HG03442 (cell line): ENCODE measurements around the gene SPAG8.

Experiments used
- ATAC-seq: cut with Tn5 transposase; IDR thresholded peaks from one replicate; pipeline ENCODE4 v1.9.1; 2021; ENCODE audit warnings: mild to moderate bottlenecking, moderate library complexity; ENCODE audit not compliant: unreplicated experiment

SPAG8 gene

GRCh38 chr9:35839926-35840325, 27.9 kb upstream of the SPAG8 start:
- ATAC-seq = no peak

GRCh38 chr9:35836595-35836994, 24.5 kb upstream of the SPAG8 start:
- no peak for ATAC-seq

DNA sequence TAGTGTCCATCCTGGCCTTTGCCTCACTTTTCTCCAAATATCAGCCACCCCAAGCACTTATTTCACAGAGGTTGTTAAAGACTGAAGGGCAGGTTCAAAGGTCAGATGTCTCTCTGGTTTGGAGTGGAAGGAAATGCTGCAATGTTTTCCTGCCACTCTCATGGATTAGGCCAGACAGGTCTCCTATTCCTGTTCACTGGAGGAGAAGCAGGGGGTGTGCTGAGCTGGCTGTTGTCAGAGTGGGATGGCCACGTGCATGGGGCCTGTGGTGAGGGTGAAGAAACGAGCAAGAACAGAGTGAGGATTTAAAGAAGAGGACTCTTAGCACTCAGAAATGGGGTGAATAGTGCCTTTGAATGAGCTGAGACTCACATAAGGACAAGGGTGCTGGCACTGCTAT, 23.7 kb upstream of the SPAG8 start:
- ATAC-seq = no peak

- no peak for ATAC-seq
These were observed 23.2 kb upstream of the SPAG8 start for GRCh38 chr9:35835216-35835632.

GRCh38 chr9:35834260-35835215, 22.5 kb upstream of the SPAG8 start:
- ATAC-seq = no peak

DNA sequence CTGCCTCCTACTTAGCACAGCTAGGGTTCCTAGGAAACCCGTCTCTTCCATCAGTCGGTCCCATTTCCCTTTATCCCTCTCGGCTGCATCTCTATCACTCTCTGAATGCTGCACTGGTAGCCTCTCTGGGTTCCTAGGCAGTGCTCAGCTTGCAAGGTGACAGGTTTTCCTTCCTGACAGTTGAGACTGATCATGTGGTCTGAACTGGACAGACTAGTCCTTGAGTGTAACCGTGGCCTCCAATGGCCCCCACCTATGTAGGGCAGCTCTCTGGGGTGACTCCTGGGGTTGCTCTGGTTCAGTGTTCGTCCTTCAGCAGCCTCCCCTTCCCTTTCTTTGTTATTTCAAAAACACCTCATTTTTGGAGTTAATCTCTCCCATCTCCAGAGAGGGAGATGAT, 20.8 kb upstream of the SPAG8 start:
- ATAC-seq = no peak

DNA sequence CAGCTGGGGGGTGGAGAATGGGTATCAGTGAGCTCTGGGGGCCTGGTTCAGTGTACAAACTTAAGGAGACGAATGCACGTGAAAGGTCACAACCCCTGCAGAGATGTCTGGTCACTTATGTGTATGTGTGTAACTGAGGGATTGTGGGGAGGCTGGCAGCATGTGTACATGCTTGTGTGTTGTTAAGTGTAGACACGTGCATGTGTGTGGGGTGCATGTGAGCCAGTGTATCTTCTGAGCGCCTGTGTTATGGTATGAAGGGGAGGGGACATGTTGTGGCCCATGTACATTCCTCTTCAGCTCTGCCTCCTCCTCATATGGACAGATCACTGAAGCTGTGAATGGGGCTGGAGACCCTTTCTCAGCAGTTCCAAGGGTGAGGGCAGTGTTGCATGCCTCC, 19.0 kb upstream of the SPAG8 start:
- no peak for ATAC-seq

- no peak for ATAC-seq
These were observed 17.7 kb upstream of the SPAG8 start for GRCh38 chr9:35829764-35830096.

DNA sequence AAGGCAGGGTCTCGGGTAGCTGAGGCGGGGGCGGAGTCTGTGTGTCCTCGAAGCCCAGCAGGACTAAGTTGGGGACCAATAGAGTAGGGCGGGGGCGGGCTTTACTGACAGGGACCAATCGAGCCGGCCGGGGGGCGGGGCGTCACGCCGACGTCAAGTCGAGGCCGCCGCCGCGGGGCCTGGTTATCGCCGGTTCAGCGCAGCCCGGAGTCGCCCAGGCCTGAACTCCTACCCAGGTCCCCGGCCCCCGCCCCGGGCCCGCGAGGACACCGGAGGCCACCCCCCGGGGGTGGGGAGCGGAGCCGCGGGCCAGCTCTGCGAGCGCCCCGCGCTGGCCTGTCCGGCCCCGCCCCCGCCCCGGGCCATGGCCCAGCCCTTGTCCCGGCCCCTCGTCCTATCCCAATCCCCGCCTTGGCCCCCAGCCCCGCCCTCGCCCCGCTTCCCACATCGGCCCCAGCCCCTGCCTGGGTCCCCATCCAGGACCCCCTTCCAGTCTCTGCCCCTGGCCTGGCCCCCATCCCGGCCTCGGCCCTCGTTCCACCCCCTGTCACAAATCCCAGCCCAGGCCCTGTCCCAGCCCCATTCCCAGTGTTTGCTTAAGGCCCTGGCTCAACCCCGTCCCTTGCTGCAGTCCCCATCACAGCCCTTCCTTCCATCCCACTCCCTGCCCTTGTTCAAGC, 17.2 kb upstream of the SPAG8 start, which contains the start of gene TMEM8B:
Gene TMEM8B (plus strand): TSS at position 145 of the 680 bp plus-strand sequence. CDS start 220 bp downstream, at position 365.
- ATAC-seq = peak; percentile 64

DNA sequence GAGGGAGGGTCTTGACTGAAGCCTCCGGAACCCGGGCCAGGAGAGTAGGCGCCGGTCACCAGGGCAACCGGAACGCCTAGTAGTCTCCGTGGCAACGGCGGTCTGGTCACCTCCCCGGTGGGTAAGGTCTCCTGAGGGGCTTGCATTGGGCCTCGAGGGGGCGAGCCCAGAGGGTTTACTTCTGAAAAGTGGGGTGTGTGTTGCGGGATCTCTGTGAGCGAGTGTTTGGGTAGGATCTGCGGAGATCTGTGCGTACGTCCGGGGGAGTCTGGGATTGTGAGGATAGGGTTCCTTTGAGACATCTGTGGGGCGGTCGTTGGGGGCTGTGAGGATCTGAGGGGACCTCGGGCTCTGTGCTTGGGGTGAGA, 16.6 kb upstream of the SPAG8 start, which contains the start of gene FAM221B:
Gene FAM221B (minus strand): TSS at position 17 of the 368 bp plus-strand sequence. CDS start 2,571 bp downstream, outside the sequence.
- ATAC-seq = no peak

DNA sequence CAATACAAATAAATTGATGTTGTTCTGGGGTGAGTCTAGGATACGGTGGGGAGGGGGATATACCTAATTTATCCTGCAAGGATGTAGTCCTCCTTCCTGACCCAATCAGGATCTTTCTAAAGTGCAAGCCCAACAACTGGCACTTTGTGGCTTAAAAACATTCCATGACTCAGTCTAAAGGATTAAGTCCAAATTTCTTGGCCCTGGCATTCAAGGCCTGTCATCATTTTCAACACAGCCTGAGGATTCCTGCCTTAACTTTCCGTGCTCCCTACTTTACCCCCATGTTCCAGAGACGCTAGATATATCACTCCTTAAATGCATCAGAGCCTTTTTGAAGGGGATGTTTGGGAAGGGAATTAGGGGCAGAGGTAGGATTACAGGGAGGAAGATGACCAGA, 15.4 kb upstream of the SPAG8 start:
- no peak for ATAC-seq

DNA sequence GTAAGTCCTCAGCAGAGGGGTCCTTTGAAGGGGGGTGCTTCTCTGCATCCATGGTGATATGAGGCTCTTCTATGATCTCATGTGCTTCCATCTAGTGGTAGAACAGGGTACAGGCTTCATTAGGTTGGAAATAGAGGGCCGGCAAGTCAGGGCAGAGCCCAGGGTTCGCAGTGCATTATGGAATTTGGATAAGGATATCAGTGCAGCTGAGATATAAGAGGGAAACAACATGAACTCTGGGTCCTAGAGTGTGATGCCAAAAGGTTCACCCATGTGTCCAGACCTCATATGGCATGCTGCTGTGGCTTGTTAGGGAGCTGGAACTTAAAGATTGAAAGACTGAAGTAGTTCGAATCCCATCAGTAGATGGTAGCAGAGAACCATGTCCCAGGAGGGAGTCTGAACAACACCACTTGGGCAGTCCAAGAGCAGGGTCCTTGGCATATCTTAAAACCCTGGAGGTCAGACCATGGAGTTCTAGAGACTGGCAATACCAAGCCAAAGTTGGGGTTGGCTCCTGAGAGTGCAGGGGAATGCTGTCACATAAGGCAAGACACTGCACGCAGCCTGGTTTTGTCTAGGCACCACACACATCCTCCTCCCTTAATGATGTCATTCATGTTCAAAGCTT, 14.1 kb upstream of the SPAG8 start:
- peak; percentile 41 for ATAC-seq

DNA sequence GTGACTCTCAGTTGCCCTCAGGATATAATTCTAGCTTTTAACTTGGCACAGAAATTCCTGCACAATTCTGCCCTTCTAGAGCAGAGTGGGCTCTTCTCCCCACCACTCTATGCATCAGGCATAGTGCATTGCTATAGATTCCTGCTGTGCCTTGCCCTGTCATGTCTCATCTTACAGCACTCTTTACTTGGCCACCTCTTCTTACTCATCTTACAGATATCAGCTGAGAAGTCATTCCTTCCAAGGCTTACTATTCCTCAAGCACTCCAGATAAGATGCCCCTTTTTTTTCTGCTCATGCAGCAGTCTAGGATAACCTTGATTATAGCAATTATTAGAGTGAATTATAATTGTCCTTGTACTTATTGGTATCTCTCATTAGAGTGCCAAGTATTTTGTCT, 10.9 kb upstream of the SPAG8 start:
- no peak for ATAC-seq

DNA sequence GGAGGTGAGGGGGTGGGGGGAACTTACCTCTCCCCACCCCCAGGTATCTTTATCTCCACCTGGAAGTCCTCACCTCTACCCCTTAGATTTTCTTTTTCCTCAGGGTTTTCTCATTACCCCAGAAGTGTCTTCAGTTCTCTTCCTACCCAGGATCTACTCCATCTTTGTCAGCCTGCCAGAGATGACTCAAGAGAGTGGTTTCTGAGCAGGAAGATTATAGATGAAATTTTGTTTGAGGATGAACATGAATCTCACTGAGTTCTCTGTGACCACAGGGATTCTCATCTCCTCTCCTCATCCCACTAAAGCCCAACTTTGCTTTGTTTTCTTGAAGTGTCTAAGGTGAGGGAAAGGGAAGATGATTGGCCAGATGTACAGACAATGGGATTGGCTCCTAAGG, 8.0 kb upstream of the SPAG8 start:
- ATAC-seq = no peak

DNA sequence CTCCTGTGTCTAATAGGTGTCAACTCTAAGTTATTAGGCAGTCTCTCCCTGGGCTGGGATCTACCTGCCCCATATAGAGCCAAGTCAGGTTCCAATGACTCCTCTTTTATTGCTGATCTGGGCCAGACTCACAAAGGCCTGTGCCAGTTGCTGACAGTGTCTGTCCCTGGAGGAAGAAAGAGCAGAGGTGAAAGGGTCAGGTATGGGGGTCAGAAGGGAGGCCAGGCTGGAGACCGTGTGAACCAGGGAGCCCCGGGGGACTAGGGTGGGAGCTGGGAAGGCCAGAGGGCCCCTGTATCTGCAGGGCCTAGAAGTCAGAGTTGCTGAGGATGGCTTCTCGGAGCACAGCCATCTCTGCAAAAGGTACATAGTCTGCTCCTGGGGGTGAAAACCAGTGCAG, 6.3 kb upstream of the SPAG8 start:
- ATAC-seq = no peak

GRCh38 chr9:35816708-35817107, 4.6 kb upstream of the SPAG8 start:
- ATAC-seq = no peak

DNA sequence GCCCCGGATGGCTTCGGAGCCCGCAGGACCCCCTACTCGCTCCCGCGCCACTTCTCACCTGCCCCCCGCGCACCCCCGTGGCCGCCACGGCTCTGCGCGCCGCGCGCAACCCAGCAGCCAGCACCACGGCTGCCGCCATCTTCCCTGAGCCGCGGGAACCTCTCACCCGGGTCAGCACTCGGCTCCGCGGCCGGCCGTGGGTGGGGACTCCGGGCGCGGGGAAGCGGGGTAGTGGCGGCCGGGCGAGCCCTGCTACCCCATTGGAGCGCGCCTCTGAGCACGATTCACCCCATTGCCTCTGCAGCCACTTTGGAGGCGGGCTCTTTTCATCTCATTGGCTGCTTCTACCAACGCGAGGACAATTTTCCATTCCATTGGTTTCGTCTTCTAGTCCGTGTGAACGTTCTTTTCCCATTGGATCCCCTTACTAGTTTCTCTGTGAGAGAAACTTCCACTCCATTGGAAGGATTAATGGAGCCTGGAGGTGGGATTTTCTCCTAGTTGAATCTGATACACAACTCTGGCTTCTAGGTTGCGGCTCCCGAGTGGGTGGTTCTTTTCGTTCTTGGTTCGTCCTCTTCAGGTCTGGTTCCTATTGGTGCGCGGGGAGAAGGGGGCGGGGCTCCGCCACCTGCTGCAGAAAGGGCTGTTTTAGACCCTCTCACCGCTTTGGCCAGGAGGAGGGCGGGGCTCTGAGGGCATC, 2.9 kb upstream of the SPAG8 start, which contains the start of gene HINT2:
Gene HINT2 (minus strand): TSS at position 202 of the 703 bp plus-strand sequence. CDS start 63 bp downstream, at position 139.
- ATAC-seq = peak; percentile 64

DNA sequence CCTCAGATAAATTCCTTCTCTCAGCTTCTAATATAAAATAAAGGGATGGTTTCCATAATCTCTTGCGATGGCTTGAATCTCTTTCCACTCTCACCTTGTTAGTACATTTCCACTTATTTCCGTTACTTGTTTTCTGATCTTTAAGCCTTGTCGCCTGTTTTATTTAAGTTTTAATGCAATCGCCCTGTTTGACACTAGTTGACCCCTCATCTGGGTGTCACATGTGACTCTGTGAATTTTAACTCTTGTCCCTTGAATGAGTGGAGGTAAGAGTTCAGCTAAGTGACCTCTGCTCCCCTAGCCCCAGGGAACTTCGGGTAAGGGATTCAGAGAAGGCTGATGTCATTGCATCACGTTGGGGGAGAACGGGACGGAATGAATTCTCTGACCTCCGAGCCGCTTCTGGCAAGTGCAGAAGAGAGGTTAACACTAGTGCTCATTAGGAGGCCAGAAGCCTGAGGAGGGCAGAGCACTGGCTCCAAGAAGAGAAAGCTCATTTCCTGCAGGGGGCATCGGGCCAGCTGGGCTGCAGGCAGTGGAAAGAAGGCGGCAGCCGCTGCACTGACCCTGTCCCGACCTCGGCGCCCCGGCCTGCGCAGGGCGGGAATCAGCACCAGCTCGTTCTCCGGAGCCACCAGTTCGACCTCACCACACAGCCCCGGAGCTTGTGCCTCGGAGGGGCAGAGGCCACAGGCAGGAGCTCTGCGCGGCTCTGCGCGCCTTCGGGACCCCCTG, 2.2 kb upstream of the SPAG8 start:
- ATAC-seq = peak; percentile 18

DNA sequence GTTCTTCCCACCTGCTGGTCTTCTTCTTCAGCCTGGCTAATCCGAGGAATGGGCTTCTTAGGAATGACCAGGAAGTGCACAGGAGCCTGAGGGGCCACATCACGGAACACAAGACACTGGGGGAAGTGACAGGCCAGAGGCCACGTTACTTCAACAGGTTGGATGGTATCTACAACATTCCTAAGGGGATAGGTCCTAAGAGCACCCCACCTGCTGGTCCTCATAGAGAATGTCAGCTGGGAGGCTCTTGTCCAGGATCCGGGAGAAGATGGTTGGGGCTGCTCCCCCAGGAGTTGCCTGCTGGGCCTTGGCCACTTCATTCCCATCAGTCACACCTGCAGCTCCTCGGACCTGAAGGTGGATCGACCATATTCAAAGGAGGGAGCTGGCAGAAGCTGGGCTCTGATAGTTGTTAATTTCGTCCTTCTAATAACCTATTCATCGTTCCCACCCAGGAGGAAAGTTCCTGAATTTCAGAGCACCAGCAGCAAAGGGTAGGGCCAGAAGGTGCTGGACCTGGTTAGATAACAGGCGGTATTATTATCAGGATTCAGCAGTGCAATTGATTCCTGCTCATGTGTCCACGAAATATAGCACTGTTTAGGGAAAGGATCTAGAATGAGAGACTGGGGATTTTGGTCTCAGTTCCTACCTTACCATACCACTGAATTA, 1.5 kb upstream of the SPAG8 start:
- no peak for ATAC-seq
